H1 (cell line): Measurements from ENCODE around the gene ACACA. TPM values are rescaled to one million over a fixed set of nuclear protein-coding genes. Genes with fewer than 3 reads are reported as not detected.

Experiments used
- CTCF ChIA-PET: fragments of 300-600 bp; sonication (Branson Sonifier 250); formaldehyde crosslinking; loops from one replicate; lab custom pipeline; 2021; ENCODE audit not compliant: partially characterized antibody; lab: Charles Lee
- POLR2A ChIA-PET: fragments of 300-600 bp; sonication (Branson Sonifier 250); formaldehyde crosslinking; loops from one replicate; lab custom pipeline; 2021; ENCODE audit warnings: inconsistent platforms; ENCODE audit not compliant: partially characterized antibody; lab: Charles Lee
- DNase-seq, 2 experiments: peaks; one replicate each; pipeline versions ENCODE4 v3.0.0 to v3.0.0-alpha.2; 2010 to 2022; ENCODE audit warnings: low spot score in 2 of 2, low read depth in 1 of 2, mixed read lengths in 1 of 2
- FAIRE-seq: peaks from 2 replicates; lab custom pipeline; 2011; peaks lifted over from hg19 to GRCh38; lab: Jason Lieb, UNC
- H2AFZ ChIP-seq: 2 replicates; pipeline ENCODE4 v1.8.1; 2012; ENCODE audit warnings: low read length, inconsistent platforms
- H2AK5ac ChIP-seq: 2 replicates; pipeline ENCODE4 v1.6.1; 2013; ENCODE audit warnings: low read depth, low read length
- H2BK120ac ChIP-seq: replicated peaks from 2 replicates; pipeline ENCODE3; 2013; ENCODE audit warnings: low read depth, low read length, inconsistent platforms
- H2BK12ac ChIP-seq: 2 replicates; pipeline ENCODE4 v1.6.1; 2013; ENCODE audit warnings: low read depth, low read length
- H2BK15ac ChIP-seq: 2 replicates; pipeline ENCODE4 v1.6.1; 2013; ENCODE audit warnings: low read length
- H2BK20ac ChIP-seq: 2 replicates; pipeline ENCODE4 v1.6.1; 2013; ENCODE audit warnings: low read length
- H2BK5ac ChIP-seq: 2 replicates; pipeline ENCODE4 v1.6.1; 2013; ENCODE audit warnings: low read depth, low read length
- H3K14ac ChIP-seq: 2 replicates; pipeline ENCODE4 v1.6.1; 2013; ENCODE audit warnings: inconsistent platforms; ENCODE audit not compliant: insufficient read length
- H3K18ac ChIP-seq: 2 replicates; pipeline ENCODE4 v1.6.1; 2013; ENCODE audit warnings: low read length; ENCODE audit errors: extremely low read depth
- H3K23ac ChIP-seq: 2 replicates; pipeline ENCODE4 v1.6.1; 2013; ENCODE audit warnings: inconsistent platforms; ENCODE audit not compliant: insufficient read length
- H3K23me2 ChIP-seq: 2 replicates; pipeline ENCODE4 v1.6.1; 2013; ENCODE audit warnings: low read depth, low read length
- H3K27ac ChIP-seq: 2 replicates; pipeline ENCODE4 v1.6.1; 2011; ENCODE audit warnings: low read depth, low read length, inconsistent platforms
- H3K27me3 ChIP-seq, 4 experiments: replicated peaks in 1 of 4; 1 replicate in 1 of 4; 2 replicates in 3 of 4; pipeline versions ENCODE4 v1.6.1 to v1.8.1; 2011 to 2013; ENCODE audit warnings: low read length in 3 of 4, mild to moderate bottlenecking in 3 of 4, inconsistent platforms in 2 of 4, mixed read lengths in 2 of 4, moderate library complexity in 1 of 4; ENCODE audit not compliant: control insufficient read depth in 3 of 4, insufficient read depth in 3 of 4; ENCODE audit errors: extremely low read depth in 1 of 4
- H3K36me3 ChIP-seq, 4 experiments: 2 replicates each; pipeline versions ENCODE4 v1.6.1 to v1.8.1; 2011 to 2013; ENCODE audit warnings: mild to moderate bottlenecking in 4 of 4, low read length in 3 of 4, moderate library complexity in 2 of 4, control low read depth in 1 of 4, inconsistent platforms in 1 of 4; ENCODE audit not compliant: insufficient read depth in 4 of 4, control insufficient read depth in 2 of 4
- H3K4ac ChIP-seq: replicated peaks from 2 replicates; pipeline ENCODE3; 2013; ENCODE audit warnings: low read length, low read depth, mixed read lengths, inconsistent platforms; ENCODE audit not compliant: insufficient read length
- H3K4me1 ChIP-seq, 4 experiments: replicated peaks in 1 of 4; 1 replicate in 1 of 4; 2 replicates in 3 of 4; pipeline versions ENCODE4 v1.6.1 to v1.8.1; 2011 to 2013; ENCODE audit warnings: low read length in 3 of 4, inconsistent platforms in 2 of 4, mixed read lengths in 1 of 4; ENCODE audit not compliant: insufficient read depth in 4 of 4, control insufficient read depth in 3 of 4
- H3K4me2 ChIP-seq, 2 experiments: 2 replicates each; pipeline versions ENCODE4 v1.6.1 to v1.8.1; 2011 to 2013; ENCODE audit warnings: low read depth in 2 of 2, low read length in 2 of 2, control low read depth in 1 of 2, inconsistent platforms in 1 of 2, mild to moderate bottlenecking in 1 of 2; ENCODE audit not compliant: insufficient read depth in 1 of 2
- H3K4me3 ChIP-seq, 4 experiments: fragments of 200-600, 300-600 bp in 1 of 4; sonication (generic), shearing (Covaris generic), sonication (Bioruptor Twin) in 1 of 4; 2 replicates each; pipeline versions ENCODE4 v1.5.1 to v1.8.1; 2011 to 2016; ENCODE audit warnings: low read length in 4 of 4, low read depth in 3 of 4, control low read depth in 2 of 4, inconsistent platforms in 2 of 4, mild to moderate bottlenecking in 2 of 4, mixed read lengths in 1 of 4, moderate library complexity in 1 of 4; ENCODE audit not compliant: insufficient read depth in 2 of 4; ENCODE audit errors: extremely low read depth in 1 of 4
- H3K56ac ChIP-seq: replicated peaks from 2 replicates; pipeline ENCODE3; 2013; ENCODE audit warnings: low read depth, mild to moderate bottlenecking, mixed read lengths, low read length, inconsistent platforms; ENCODE audit not compliant: insufficient read length
- H3K79me1 ChIP-seq: 2 replicates; pipeline ENCODE4 v1.6.1; 2013; ENCODE audit warnings: low read depth, low read length, control low read depth
- H3K79me2 ChIP-seq, 2 experiments: 2 replicates each; pipeline versions ENCODE4 v1.6.1 to v1.8.1; 2012 to 2013; ENCODE audit warnings: low read length in 2 of 2, mild to moderate bottlenecking in 2 of 2, inconsistent platforms in 1 of 2; ENCODE audit not compliant: insufficient read depth in 2 of 2, control insufficient read depth in 1 of 2
- H3K9ac ChIP-seq, 4 experiments: replicated peaks in 1 of 4; 1 replicate in 1 of 4; 2 replicates in 3 of 4; pipeline versions ENCODE4 v1.6.1 to v1.8.1; 2011 to 2013; ENCODE audit warnings: low read depth in 3 of 4, low read length in 3 of 4, control low read depth in 2 of 4, mild to moderate bottlenecking in 2 of 4, moderate library complexity in 2 of 4, inconsistent platforms in 1 of 4; ENCODE audit errors: extremely low read depth in 1 of 4
- H3K9me3 ChIP-seq, 2 experiments: 2 replicates each; pipeline versions ENCODE4 v1.6.1 to v1.8.1; 2012 to 2013; ENCODE audit warnings: mild to moderate bottlenecking in 2 of 2, moderate library complexity in 2 of 2, control low read depth in 1 of 2, inconsistent platforms in 1 of 2, low read depth in 1 of 2, low read length in 1 of 2, mixed read lengths in 1 of 2; ENCODE audit not compliant: insufficient read depth in 2 of 2
- H4K20me1 ChIP-seq, 2 experiments: replicated peaks in 1 of 2; 2 replicates each; pipeline versions ENCODE3 to v1.8.1; 2011 to 2013; ENCODE audit warnings: inconsistent platforms in 2 of 2, low read length in 2 of 2, mild to moderate bottlenecking in 1 of 2; ENCODE audit not compliant: insufficient read depth in 2 of 2, control insufficient read depth in 1 of 2
- H4K5ac ChIP-seq: 2 replicates; pipeline ENCODE4 v1.6.1; 2013; ENCODE audit warnings: low read length, low read depth, mixed read lengths, inconsistent platforms; ENCODE audit not compliant: insufficient read length
- H4K8ac ChIP-seq: 2 replicates; pipeline ENCODE4 v1.8.0; 2013; ENCODE audit warnings: mild to moderate bottlenecking, moderate library complexity, low read length, inconsistent platforms; ENCODE audit not compliant: insufficient read depth; ENCODE audit errors: extremely low read depth
- H4K91ac ChIP-seq: replicated peaks from 2 replicates; pipeline ENCODE3; 2013; ENCODE audit warnings: low read length, mixed read lengths, inconsistent platforms; ENCODE audit not compliant: insufficient read length
- ATF2 ChIP-seq: IDR thresholded peaks from 2 replicates; pipeline ENCODE4 v1.6.1; 2012; ENCODE audit warnings: low read length, inconsistent platforms
- CREB1 ChIP-seq: IDR thresholded peaks from 2 replicates; pipeline ENCODE4 v1.6.1; 2012; ENCODE audit warnings: inconsistent platforms
- MAFK ChIP-seq: IDR thresholded peaks from 2 replicates; pipeline ENCODE4 v1.6.1; 2012; ENCODE audit warnings: low read depth, mild to moderate bottlenecking, improper control_type of control experiment, low read length
- WGBS, 2 experiments: shearing (Covaris generic) in 1 of 2; methylation state at CpG; one replicate each; pipeline versions ENCODE4 v1.1.6 to v1.1.7; 2013 to 2015; ENCODE audit warnings: low lambda C conversion rate in 2 of 2, mixed read lengths in 2 of 2, inconsistent platforms in 1 of 2, low coverage in 1 of 2, missing lambda C conversion rate in 1 of 2; ENCODE audit not compliant: insufficient replicate concordance in 2 of 2, insufficient coverage in 1 of 2, insufficient read length in 1 of 2; ENCODE audit errors: extremely low coverage in 1 of 2, missing lambda C conversion rate in 1 of 2; 5-methylcytosine and 5-hydroxymethylcytosine counted together
- polyA plus RNA-seq, 7 experiments: library from polyadenylated mRNA; depleted of rRNA in 3 of 7; stranded (reverse) in 5 of 7; unstranded in 2 of 7; fragments of >200 nt in 5 of 7; fragments of 200-250 nt in 2 of 7; gene quantifications; 1 replicate in 5 of 7; 2 replicates in 1 of 7; 4 replicates in 1 of 7; pipeline versions ENCODE4 v1.2.1 to v1.2.3, GENCODE V29; 2011 to 2013; ENCODE audit warnings: missing spikeins in 2 of 7, mixed read lengths in 2 of 7
- total RNA-seq: library from RNA; stranded (reverse); fragmentation: NEBNext Ultra II Directional; extraction: Animal tissue kit (Norgen Biotek cat#: 25700); gene quantifications from 2 replicates; pipeline ENCODE4 v1.2.1, GENCODE V29; 2021

The ACACA gene
- total and polyA plus RNA-seq, 2 of the 8 experiments (the other 6 are each of a cell fraction or from before 2014, with no cell fraction given) = 74.0 to 160 TPM

GRCh38 chr17:37440424-37440823, 33.8 kb upstream of the ACACA start:
- H3K4me2 ChIP-seq = no peak overlapping the region
- peaks cover 0 to 45% (median 20%) of the 10 kb centered on the region in 4 experiments; a peak in 6 of 8 replicates for H3K36me3 ChIP-seq
- ChIA-PET POLR2A (no interaction called here), CTCF (interaction anchor here (1.1 to 3.3 kb wide), 2 partner anchors 11 to 128 kb away, joined by 3 to 17 read pairs; no protein-coding TSS in a partner anchor)
- FAIRE-seq (no peak), DNase-seq (no peak)
- no peak overlapping the region for H2BK15ac ChIP-seq
- H2BK5ac ChIP-seq = no peak overlapping the region
- no peaks in the 10 kb centered on the region for H3K27me3 ChIP-seq
- no peak overlapping the region for H2BK20ac ChIP-seq
- no peaks in the 10 kb centered on the region for H3K23me2 ChIP-seq
- H4K5ac ChIP-seq = no peak overlapping the region
- H3K79me2 ChIP-seq = no peaks in the 10 kb centered on the region
- H2AFZ ChIP-seq = no peak overlapping the region
- H2BK12ac ChIP-seq = no peak overlapping the region
- H2BK120ac ChIP-seq = no peak overlapping the region
- H3K9me3 ChIP-seq = no peaks in the 10 kb centered on the region
- H4K20me1 ChIP-seq = no peaks in the 10 kb centered on the region
- H3K9ac ChIP-seq = no peak overlapping the region
- no peaks in the 10 kb centered on the region for H3K4me1 ChIP-seq
- H3K4me3 ChIP-seq = no peak overlapping the region
- TF ChIP-seq CREB1 = no peak
- TF ChIP-seq ATF2 = no peak
- TF ChIP-seq MAFK = peak; percentile 80
- no peak overlapping the region for H3K18ac ChIP-seq
- no peak overlapping the region for H3K56ac ChIP-seq
- WGBS, 2 experiments = 100% methylated on average over 2 of the region's 2 CpGs; no CpG with 5 or more reads in 1 of the 2 experiments
- H3K23ac ChIP-seq = no peak overlapping the region
- no peak overlapping the region for H3K4ac ChIP-seq
- no peaks in the 10 kb centered on the region; the same call in 1 of the 2 replicates for H3K79me1 ChIP-seq
- H3K27ac ChIP-seq = no peak overlapping the region
- H3K14ac ChIP-seq = no peak overlapping the region
- no peak overlapping the region for H4K8ac ChIP-seq
- H2AK5ac ChIP-seq = no peak overlapping the region
- no peak overlapping the region for H4K91ac ChIP-seq
